Measurements from ENCODE around the gene LCK. TPM values are rescaled to one million over a fixed set of nuclear protein-coding genes. Genes with fewer than 3 reads are reported as not detected.

The LCK gene
- polyA plus RNA-seq, 3 donors, result 0.15 to 2.2 (median 1.7) TPM

DNA sequence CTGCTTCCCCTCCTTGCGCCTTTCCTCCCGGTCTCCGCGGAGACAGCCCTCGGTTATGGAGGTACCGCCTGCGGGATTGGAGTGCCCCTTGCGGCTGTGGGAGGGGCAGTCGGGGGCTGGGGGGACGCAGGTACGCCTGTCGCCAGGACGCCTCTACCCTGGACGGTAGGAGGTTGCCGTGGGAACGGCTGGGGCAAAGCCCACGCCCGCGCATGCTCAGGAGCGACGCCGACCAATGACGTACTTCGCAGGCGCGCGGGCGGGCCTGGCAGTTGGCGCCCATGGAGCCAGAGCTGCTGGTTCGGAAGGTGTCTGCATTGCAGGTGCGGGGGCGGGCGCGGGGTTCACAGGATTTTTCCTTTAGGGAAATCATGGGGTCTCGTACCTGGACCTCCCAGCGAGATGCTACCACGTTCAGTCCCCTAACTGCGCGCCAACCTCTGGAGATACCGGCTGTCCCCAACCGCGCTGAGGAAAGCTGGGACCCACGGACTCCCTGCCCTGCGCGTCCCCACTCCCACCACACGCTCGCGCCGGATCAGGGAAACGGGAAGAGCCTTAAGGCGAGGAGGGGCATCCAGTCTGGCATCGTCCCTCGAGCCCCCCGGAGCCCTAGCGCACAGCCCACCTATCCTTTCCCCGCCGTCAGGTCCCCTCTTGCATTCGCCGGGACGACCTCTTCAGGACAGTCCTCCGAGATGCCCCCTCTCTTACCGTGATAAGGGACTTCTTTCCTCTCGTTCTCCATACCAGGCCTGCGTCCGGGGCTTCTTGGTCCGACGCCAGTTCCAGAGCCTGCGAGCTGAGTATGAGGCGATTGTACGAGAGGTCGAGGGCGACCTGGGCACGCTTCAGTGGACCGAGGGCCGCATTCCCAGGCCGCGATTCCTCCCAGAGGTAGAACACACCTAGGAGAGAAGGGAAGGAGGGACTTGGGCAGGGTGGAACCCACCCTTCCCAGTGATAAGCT lies 45.4 kb upstream of the LCK start, which contains the start of gene IQCC:
Gene IQCC, plus strand, starts transcription at position 271 of the 970 bp plus-strand sequence. Its CDS starts 11 bp downstream, at position 282.
- Mint-ChIP-seq H3K27ac (peak within 1 kb of the TSS; percentile 37 to 90 (median 77)), H3K9me3 (peaks cover 0 to 1% (median 0%) of the 10 kb centered on the region in 7 donors), H3K36me3 (no peaks in the 10 kb centered on the region), H3K4me3 (peak within 1 kb of the TSS; percentile 84 to 90), H3K4me1 (peaks cover 31% of the 10 kb centered on the region), H3K27me3 (ENCODE audit: low read depth in 3 of 3) (peaks cover 3 to 7% (median 6%) of the 10 kb centered on the region in 3 donors)
- H2AFZ ChIP-seq (ENCODE audit: insufficient read depth, low read depth, low read length, poor library complexity, severe bottlenecking), result peak within 1 kb of the TSS; percentile 92
- no peaks in the 10 kb centered on the region for H3K79me2 ChIP-seq (ENCODE audit: insufficient read depth, low read length)
- H3K9ac ChIP-seq (ENCODE audit: insufficient read depth, low read length, poor library complexity, severe bottlenecking), result peak within 1 kb of the TSS; percentile 70
- H3K4me3 ChIP-seq (replicated peaks in 1 of 3; ENCODE audit: low read depth in 2 of 3, low read length in 3 of 3), result peak within 1 kb of the TSS; percentile 44 to 84 (median 68)
- WGBS (ENCODE audit: insufficient coverage), result under 1% methylated on average over 67 of the region's 77 CpGs
- peak within 1 kb of the TSS; percentile 94 for H3K4me2 ChIP-seq (replicated peaks; ENCODE audit: extremely low read depth, low read length, poor library complexity, severe bottlenecking)
- peaks cover 28% of the 10 kb centered on the region in 2 donors for H3K4me1 ChIP-seq (ENCODE audit: control insufficient read depth in 1 of 2, insufficient read depth in 2 of 2, low read length in 2 of 2)
- H3K27me3 ChIP-seq (ENCODE audit: control insufficient read depth in 2 of 2, insufficient read depth in 2 of 2, low read length in 2 of 2), result no peaks in the 10 kb centered on the region
- TF ChIP-seq, protein P1, sequence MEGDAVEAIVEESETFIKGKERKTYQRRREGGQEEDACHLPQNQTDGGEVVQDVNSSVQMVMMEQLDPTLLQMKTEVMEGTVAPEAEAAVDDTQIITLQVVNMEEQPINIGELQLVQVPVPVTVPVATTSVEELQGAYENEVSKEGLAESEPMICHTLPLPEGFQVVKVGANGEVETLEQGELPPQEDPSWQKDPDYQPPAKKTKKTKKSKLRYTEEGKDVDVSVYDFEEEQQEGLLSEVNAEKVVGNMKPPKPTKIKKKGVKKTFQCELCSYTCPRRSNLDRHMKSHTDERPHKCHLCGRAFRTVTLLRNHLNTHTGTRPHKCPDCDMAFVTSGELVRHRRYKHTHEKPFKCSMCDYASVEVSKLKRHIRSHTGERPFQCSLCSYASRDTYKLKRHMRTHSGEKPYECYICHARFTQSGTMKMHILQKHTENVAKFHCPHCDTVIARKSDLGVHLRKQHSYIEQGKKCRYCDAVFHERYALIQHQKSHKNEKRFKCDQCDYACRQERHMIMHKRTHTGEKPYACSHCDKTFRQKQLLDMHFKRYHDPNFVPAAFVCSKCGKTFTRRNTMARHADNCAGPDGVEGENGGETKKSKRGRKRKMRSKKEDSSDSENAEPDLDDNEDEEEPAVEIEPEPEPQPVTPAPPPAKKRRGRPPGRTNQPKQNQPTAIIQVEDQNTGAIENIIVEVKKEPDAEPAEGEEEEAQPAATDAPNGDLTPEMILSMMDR (IDR thresholded peaks at IDR 0.05), result no peak
- peak within 1 kb of the TSS in 1 of 2 donors; percentile 54 for H3K27ac ChIP-seq (ENCODE audit: low read depth in 1 of 2, low read length in 2 of 2)
- H4K20me1 ChIP-seq (ENCODE audit: insufficient read depth, low read length), result no peaks in the 10 kb centered on the region
- H3K36me3 ChIP-seq (replicated peaks in 1 of 2; ENCODE audit: control insufficient read depth in 1 of 2, insufficient read depth in 2 of 2, low read length in 2 of 2), result no peaks in the 10 kb centered on the region
- H3K9me3 ChIP-seq (replicated peaks in 1 of 2; ENCODE audit: control insufficient read depth in 1 of 2, insufficient read depth in 1 of 2, low read length in 2 of 2), result no peaks in the 10 kb centered on the region
- intact Hi-C loops (cut with micrococcal nuclease), result no loop called here
- peak; percentile 70 to 82 (median 81) for DNase-seq

DNA sequence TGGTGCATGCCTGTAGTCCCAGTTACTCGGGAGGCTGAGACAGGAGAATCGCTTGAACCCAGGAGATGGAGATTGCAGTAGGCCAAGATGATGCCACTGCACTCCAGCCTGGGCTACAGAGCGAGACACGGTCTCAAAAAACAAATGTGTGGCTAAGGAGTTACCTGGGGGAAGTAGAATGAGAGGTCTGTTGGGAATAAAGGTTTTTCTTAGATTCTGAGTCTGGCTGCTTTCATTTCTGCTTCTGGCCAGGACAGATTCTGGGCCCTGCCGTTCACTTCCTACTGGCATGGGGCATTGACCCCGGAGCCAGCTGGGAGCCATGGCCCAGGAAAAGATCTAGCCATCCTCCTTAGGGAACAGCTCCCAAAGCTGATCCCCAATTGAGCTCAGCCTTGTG lies 42.6 kb upstream of the LCK start:
- TF ChIP-seq, protein P1 (IDR thresholded peaks at IDR 0.05), result no peak
- no peak for DNase-seq
- H3K27me3 Mint-ChIP-seq (ENCODE audit: low read depth in 3 of 3), result peaks cover 0 to 3% (median 0%) of the 10 kb centered on the region in 3 donors
- Histone ChIP-seq H3K27ac (ENCODE audit: low read depth in 1 of 2, low read length in 2 of 2) (peak overlapping the region in 1 of 2 donors; percentile 20), H3K4me1 (ENCODE audit: control insufficient read depth in 1 of 2, insufficient read depth in 2 of 2, low read length in 2 of 2) (peaks cover 14 to 16% of the 10 kb centered on the region in 2 donors), H3K79me2 (ENCODE audit: insufficient read depth, low read length) (no peaks in the 10 kb centered on the region), H3K27me3 (ENCODE audit: control insufficient read depth in 2 of 2, insufficient read depth in 2 of 2, low read length in 2 of 2) (no peaks in the 10 kb centered on the region), H3K9ac (ENCODE audit: insufficient read depth, low read length, poor library complexity, severe bottlenecking) (no peak overlapping the region), H4K20me1 (ENCODE audit: insufficient read depth, low read length) (no peaks in the 10 kb centered on the region), H3K4me3 (replicated peaks in 1 of 3; ENCODE audit: low read depth in 2 of 3, low read length in 3 of 3) (no peak overlapping the region), H3K9me3 (replicated peaks in 1 of 2; ENCODE audit: control insufficient read depth in 1 of 2, insufficient read depth in 1 of 2, low read length in 2 of 2) (no peaks in the 10 kb centered on the region), H2AFZ (ENCODE audit: insufficient read depth, low read depth, low read length, poor library complexity, severe bottlenecking) (no peak overlapping the region), H3K36me3 (replicated peaks in 1 of 2; ENCODE audit: control insufficient read depth in 1 of 2, insufficient read depth in 2 of 2, low read length in 2 of 2) (no peaks in the 10 kb centered on the region), H3K4me2 (replicated peaks; ENCODE audit: extremely low read depth, low read length, poor library complexity, severe bottlenecking) (no peak overlapping the region)
- H3K27ac Mint-ChIP-seq, result peak overlapping the region in 1 of 7 donors; percentile 56
- intact Hi-C loops (cut with micrococcal nuclease), result no loop called here
- WGBS (ENCODE audit: insufficient coverage), result 100% methylated on average over 2 of the region's 6 CpGs
- peaks cover 0 to 1% (median 0%) of the 10 kb centered on the region in 7 donors for H3K9me3 Mint-ChIP-seq
- H3K4me3 Mint-ChIP-seq, result no peak overlapping the region
- H3K36me3 Mint-ChIP-seq, result no peaks in the 10 kb centered on the region
- peaks cover 18% of the 10 kb centered on the region for H3K4me1 Mint-ChIP-seq
